H1 (cell line): ENCODE results near the gene CMIP. TPM values are rescaled to one million over a fixed set of nuclear protein-coding genes. Genes with fewer than 3 reads are reported as not detected.

Experiments
- CBX8 ChIP-seq: fragments of 300-800, 300-1000 bp; sonication (generic); IDR thresholded peaks from 2 replicates; pipeline ENCODE4 v1.7.1; 2016; ENCODE audit warnings: low read depth, low read length, borderline replicate concordance
- CHD1 ChIP-seq: IDR thresholded peaks from 2 replicates; pipeline ENCODE4 v1.6.1; 2012; ENCODE audit warnings: low read depth, low read length, improper control_type of control experiment
- CTCF ChIP-seq, 3 experiments: IDR thresholded peaks; 1 replicate in 2 of 3; 2 replicates in 1 of 3; pipeline versions ENCODE4 v1.5.1 to v1.6.1; 2011; ENCODE audit warnings: low read length in 3 of 3, mild to moderate bottlenecking in 3 of 3, inconsistent platforms in 2 of 3, low read depth in 1 of 3, moderate library complexity in 1 of 3; ENCODE audit not compliant: insufficient read depth in 1 of 3; ENCODE audit errors: control extremely low read depth in 1 of 3
- KDM1A ChIP-seq: fragments of 200-600, 300-600 bp; sonication (generic); IDR thresholded peaks from 2 replicates; pipeline ENCODE4 v1.7.1; 2016; ENCODE audit warnings: mild to moderate bottlenecking, low read length, borderline replicate concordance
- MAX ChIP-seq: IDR thresholded peaks from 2 replicates; pipeline ENCODE4 v1.6.1; 2012; ENCODE audit warnings: inconsistent platforms
- SIRT6 ChIP-seq: IDR thresholded peaks from one replicate; pipeline ENCODE4 v1.7.1; 2012; ENCODE audit warnings: low read length, inconsistent platforms
- TAF7 ChIP-seq: optimal IDR thresholded peaks from 2 replicates; pipeline ENCODE3; 2011; ENCODE audit warnings: low read depth, mild to moderate bottlenecking, inconsistent platforms, low read length, moderate library complexity, borderline replicate concordance
- TCF12 ChIP-seq: IDR thresholded peaks from 2 replicates; pipeline ENCODE4 v1.6.1; 2011; ENCODE audit warnings: low read depth, mild to moderate bottlenecking, low read length
- polyA plus RNA-seq, 7 experiments: library from polyadenylated mRNA; depleted of rRNA in 3 of 7; stranded (reverse) in 5 of 7; unstranded in 2 of 7; fragments of >200 nt in 5 of 7; fragments of 200-250 nt in 2 of 7; gene quantifications; 1 replicate in 5 of 7; 2 replicates in 1 of 7; 4 replicates in 1 of 7; pipeline versions ENCODE4 v1.2.1 to v1.2.3, GENCODE V29; 2011 to 2013; ENCODE audit warnings: missing spikeins in 2 of 7, mixed read lengths in 2 of 7
- total RNA-seq: library from RNA; stranded (reverse); fragmentation: NEBNext Ultra II Directional; extraction: Animal tissue kit (Norgen Biotek cat#: 25700); gene quantifications from 2 replicates; pipeline ENCODE4 v1.2.1, GENCODE V29; 2021

CMIP gene
- total and polyA plus RNA-seq, 2 of the 8 experiments (the other 6 are each of a cell fraction or from before 2014, with no cell fraction given): 7.9 to 53.2 TPM

GRCh38 chr16:81431554-81432353 is 12.9 kb upstream of the CMIP start (continued):
- TF ChIP-seq TCF12 (no peak), CHD1 (no peak), MAX (no peak), TAF7 (no peak), SIRT6 (no peak), CBX8 (no peak), KDM1A (no peak), CTCF (IDR thresholded peaks at IDR 0.05; ENCODE audit: control extremely low read depth in 1 of 3, insufficient read depth in 1 of 3, low read depth in 1 of 3, low read length in 3 of 3) (no peak)
